Lower leg skin (tissue), 3 donors: ENCODE measurements around the gene PSMG4.

Experiments used
- CTCF ChIP-seq, 3 donors: fragments of 450-650 bp; IDR thresholded peaks; one replicate each; pipeline ENCODE4 v1.5.1; 2016; ENCODE audit warnings: antibody characterized with exemption in 3 of 3, mild to moderate bottlenecking in 3 of 3, moderate library complexity in 2 of 3
- POLR2A ChIP-seq, 2 donors: fragments of 450-650 bp; IDR thresholded peaks; one replicate each; pipeline ENCODE4 v1.6.1; 2016 to 2017; ENCODE audit warnings: antibody characterized with exemption in 2 of 2, mild to moderate bottlenecking in 1 of 2, moderate library complexity in 1 of 2

DNA sequence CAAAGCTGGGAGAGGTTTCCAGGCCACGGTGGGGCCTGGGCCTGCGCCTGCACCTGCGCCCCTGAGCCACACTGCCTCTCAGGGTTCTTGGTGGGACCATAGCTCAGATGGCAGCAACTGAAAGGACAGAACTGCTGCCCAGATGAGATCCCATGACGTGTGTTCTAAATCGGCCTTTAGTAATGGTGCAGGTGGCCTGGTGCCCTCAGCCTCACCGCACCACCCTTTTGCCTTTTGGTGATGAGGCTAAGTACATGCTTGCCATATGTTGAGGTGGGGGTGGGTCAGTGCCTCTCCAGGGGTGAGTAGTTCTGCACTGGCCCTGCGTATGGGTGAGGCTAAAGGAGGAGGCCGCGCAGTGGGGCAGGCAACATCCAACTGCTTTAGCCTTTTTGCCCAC is 7.4 kb downstream of the PSMG4 start:
- no peak for TF ChIP-seq CTCF (IDR thresholded peaks at IDR 0.05)
- TF ChIP-seq POLR2A (IDR thresholded peaks at IDR 0.05) = no peak
